Activated CD4-positive, alpha-beta T cell treated with anti-CD3 and anti-CD28 coated beads, Interleukin-2, amount 10 ng/mL, durations not matched to agents 24 days and 14 days (primary cell): ENCODE data around the gene PRL. TPM values are rescaled to one million over a fixed set of nuclear protein-coding genes. Genes with fewer than 3 reads are reported as not detected.

Experiments
- DNase-seq: peaks from one replicate; pipeline ENCODE4 v3.0.0; 2022
- H3K27ac Mint-ChIP-seq: one replicate; pipeline ENCODE4 v1.8.0; 2022; ENCODE audit warnings: mild to moderate bottlenecking, mixed read lengths
- H3K27me3 Mint-ChIP-seq: one replicate; pipeline ENCODE4 v1.8.0; 2022; ENCODE audit warnings: mixed read lengths
- H3K36me3 Mint-ChIP-seq: one replicate; pipeline ENCODE4 v1.8.0; 2022; ENCODE audit warnings: low read depth, mild to moderate bottlenecking, mixed read lengths
- H3K4me1 Mint-ChIP-seq: one replicate; pipeline ENCODE4 v1.8.0; 2021; ENCODE audit warnings: mixed read lengths
- H3K4me3 Mint-ChIP-seq: one replicate; pipeline ENCODE4 v1.8.0; 2022; ENCODE audit warnings: mild to moderate bottlenecking, moderate library complexity, mixed read lengths
- H3K9me3 Mint-ChIP-seq: one replicate; pipeline ENCODE4 v1.8.0; 2021; ENCODE audit warnings: mixed read lengths
- intact Hi-C: fragments of 100-400 bp; cut with micrococcal nuclease; formaldehyde crosslinking; loops from one replicate; pipeline ENCODE4 v1.15.1; 2023
- total RNA-seq: library from RNA; stranded (reverse); gene quantifications from 2 replicates; pipeline ENCODE4 v1.2.3, GENCODE V29; 2022

PRL gene
- total RNA-seq, 1 donor from 2014 or later = not detected

DNA sequence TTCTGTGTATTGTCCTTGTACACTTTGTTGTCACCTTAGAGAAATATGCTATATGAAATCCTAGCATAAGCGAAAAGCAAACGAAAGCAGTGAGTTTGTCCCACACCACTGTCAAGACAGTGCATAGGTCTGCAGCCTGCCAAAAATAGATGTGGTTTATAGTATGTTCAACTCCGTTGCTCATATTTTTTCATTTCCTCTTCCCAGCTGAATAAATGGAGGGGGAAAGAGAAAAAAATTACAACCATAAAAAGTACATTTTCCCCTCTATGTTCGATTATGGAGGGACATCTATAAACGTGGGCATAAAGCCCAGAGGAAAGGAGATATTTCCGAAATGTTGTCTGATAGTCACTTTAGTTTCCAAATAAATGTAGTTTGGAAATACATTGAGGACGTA lies 25.8 kb downstream of the PRL start:
- no peaks in the 10 kb centered on the region for H3K4me1 Mint-ChIP-seq
- H3K27me3 Mint-ChIP-seq = no peaks in the 10 kb centered on the region
- DNase-seq = no peak
- H3K4me3 Mint-ChIP-seq = no peak overlapping the region
- intact Hi-C loops = no loop called here
- H3K9me3 Mint-ChIP-seq = no peaks in the 10 kb centered on the region
- H3K27ac Mint-ChIP-seq = no peak overlapping the region
- no peaks in the 10 kb centered on the region for H3K36me3 Mint-ChIP-seq

DNA sequence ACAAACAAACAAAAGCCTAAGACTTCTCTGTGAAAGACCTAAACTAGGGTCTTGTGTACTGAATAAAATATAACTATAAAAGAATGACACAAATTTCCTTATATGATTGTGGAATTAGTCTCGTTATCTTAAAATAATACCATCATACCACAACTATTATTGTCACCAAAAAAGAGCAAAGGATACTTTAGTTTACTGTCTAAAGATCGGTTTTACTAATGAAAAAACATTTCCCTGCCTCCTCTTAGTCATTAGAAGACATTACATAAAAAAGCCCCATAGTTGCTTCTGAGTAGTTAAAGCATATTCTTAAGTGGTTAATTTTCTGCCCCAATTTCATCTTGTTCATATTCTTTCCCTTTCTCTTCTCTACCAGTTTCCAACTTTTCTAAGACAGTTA lies 33.1 kb downstream of the PRL start:
- Mint-ChIP-seq H3K27me3 (no peaks in the 10 kb centered on the region), H3K27ac (no peak overlapping the region), H3K36me3 (no peaks in the 10 kb centered on the region), H3K4me1 (no peaks in the 10 kb centered on the region), H3K9me3 (no peaks in the 10 kb centered on the region), H3K4me3 (no peak overlapping the region)
- DNase-seq = no peak
- intact Hi-C loops = no loop called here

GRCh38 chr6:22254886-22255285 lies 42.0 kb downstream of the PRL start:
- intact Hi-C loops = no loop called here
- Mint-ChIP-seq H3K4me3 (no peak overlapping the region), H3K27me3 (no peaks in the 10 kb centered on the region), H3K27ac (no peak overlapping the region), H3K9me3 (no peaks in the 10 kb centered on the region), H3K36me3 (no peaks in the 10 kb centered on the region), H3K4me1 (no peaks in the 10 kb centered on the region)
- DNase-seq = no peak

DNA sequence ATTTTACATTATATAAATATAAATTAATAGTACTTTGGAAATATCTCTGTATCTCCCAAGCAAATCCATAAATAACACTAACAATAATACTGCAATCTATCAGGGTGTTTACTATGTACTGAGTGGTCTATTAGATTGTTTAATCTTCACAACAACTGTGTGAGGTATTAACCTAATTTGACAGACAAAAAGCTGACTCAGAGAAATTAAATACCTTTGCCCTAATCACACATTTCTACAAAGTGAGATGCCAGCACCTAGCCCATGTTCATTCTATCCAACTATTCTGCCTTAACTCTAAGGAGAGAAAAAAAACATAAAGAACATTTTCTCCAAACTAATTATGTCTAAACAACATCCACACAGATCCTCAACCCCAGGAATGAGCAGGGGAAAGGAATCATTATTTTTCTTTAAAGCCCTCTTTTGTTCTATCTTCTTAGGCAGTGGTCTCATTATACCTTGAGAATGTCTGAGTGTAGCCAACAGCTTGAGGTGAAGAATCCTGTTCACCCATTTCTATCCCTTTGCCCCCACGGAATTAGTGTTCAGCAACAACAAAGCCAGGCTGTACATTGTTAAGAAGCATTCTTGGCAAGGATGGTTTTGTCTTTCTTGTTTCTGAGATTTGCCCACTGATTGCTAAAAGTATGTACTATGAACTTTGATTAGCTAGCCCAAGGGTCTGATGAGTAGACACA lies 42.7 kb downstream of the PRL start:
- H3K36me3 Mint-ChIP-seq = no peaks in the 10 kb centered on the region

GRCh38 chr6:22251348-22251747 lies 45.5 kb downstream of the PRL start:
- Mint-ChIP-seq H3K4me1 (no peaks in the 10 kb centered on the region), H3K9me3 (no peaks in the 10 kb centered on the region), H3K36me3 (no peaks in the 10 kb centered on the region), H3K4me3 (no peak overlapping the region), H3K27ac (no peak overlapping the region), H3K27me3 (no peaks in the 10 kb centered on the region)
- no peak for DNase-seq
- intact Hi-C loops = no loop called here

More for the DNA sequence above, 42.7 kb downstream of the PRL start:
- no peaks in the 10 kb centered on the region for H3K9me3 Mint-ChIP-seq
- intact Hi-C loops = no loop called here
- DNase-seq = no peak
- H3K27ac Mint-ChIP-seq = no peak overlapping the region
- no peak overlapping the region for H3K4me3 Mint-ChIP-seq
- no peaks in the 10 kb centered on the region for H3K4me1 Mint-ChIP-seq
- no peaks in the 10 kb centered on the region for H3K27me3 Mint-ChIP-seq

DNA sequence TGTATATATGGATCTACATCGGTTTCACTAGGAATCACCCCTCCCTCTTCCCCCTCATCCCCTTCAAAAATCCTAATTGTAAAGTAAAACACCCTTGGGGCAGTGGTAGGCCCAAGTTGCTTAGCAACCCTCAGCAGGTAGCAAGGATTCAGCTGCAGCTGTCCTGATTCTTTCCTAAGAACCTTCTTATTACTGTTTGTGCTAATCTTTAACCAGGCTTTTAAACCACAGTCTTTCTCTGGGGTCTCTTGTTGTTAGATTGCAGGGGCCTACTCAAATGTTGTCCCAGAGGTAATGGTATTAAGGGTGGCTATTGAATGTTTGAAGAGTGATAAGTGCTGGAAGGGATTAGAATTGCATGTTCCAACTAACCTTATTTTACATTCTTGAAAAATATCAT lies 46.4 kb downstream of the PRL start:
- Mint-ChIP-seq H3K4me1 (no peaks in the 10 kb centered on the region), H3K9me3 (no peaks in the 10 kb centered on the region), H3K27ac (no peak overlapping the region), H3K27me3 (no peaks in the 10 kb centered on the region), H3K4me3 (no peak overlapping the region), H3K36me3 (no peaks in the 10 kb centered on the region)
- intact Hi-C loops = no loop called here
- DNase-seq = no peak

- intact Hi-C loops = no loop called here
- no peak for DNase-seq
- Mint-ChIP-seq H3K36me3 (no peaks in the 10 kb centered on the region), H3K4me3 (no peak overlapping the region), H3K27me3 (no peaks in the 10 kb centered on the region), H3K4me1 (no peaks in the 10 kb centered on the region), H3K27ac (no peak overlapping the region), H3K9me3 (no peaks in the 10 kb centered on the region)
Measured at GRCh38 chr6:22249711-22250350, 47.0 kb downstream of the PRL start.

- intact Hi-C loops = no loop called here
- Mint-ChIP-seq H3K27me3 (no peaks in the 10 kb centered on the region), H3K9me3 (no peaks in the 10 kb centered on the region), H3K4me3 (no peak overlapping the region), H3K36me3 (no peaks in the 10 kb centered on the region), H3K4me1 (no peaks in the 10 kb centered on the region), H3K27ac (no peak overlapping the region)
- DNase-seq = no peak
Measured at GRCh38 chr6:22248513-22249308, 48.1 kb downstream of the PRL start.

GRCh38 chr6:22247916-22248482 lies 48.8 kb downstream of the PRL start:
- no peaks in the 10 kb centered on the region for H3K9me3 Mint-ChIP-seq
- H3K27ac Mint-ChIP-seq = no peak overlapping the region
- no peaks in the 10 kb centered on the region for H3K4me1 Mint-ChIP-seq
- H3K36me3 Mint-ChIP-seq = no peaks in the 10 kb centered on the region
- H3K4me3 Mint-ChIP-seq = no peak overlapping the region
- intact Hi-C loops = no loop called here
- H3K27me3 Mint-ChIP-seq = no peaks in the 10 kb centered on the region
- DNase-seq = no peak

DNA sequence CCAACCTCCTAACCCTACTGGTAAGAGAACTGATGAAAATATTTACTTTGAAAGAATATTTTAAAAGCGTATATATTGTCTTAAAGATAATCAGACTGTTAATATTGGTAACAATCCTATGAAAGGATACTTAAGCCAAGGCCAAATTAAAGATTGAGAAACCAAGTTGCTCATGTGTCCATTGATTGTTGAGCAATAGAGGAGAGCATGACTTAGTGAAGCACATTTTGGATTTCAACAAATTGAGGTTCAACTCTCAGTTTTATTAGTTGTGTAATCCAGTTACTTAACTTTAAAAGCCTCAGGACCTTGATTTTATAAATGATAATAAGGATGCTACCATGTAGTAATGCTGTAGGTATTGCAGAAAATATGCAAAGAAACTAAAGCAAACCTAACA lies 56.8 kb downstream of the PRL start:
- no peaks in the 10 kb centered on the region for H3K9me3 Mint-ChIP-seq
- H3K4me3 Mint-ChIP-seq = no peak overlapping the region
- no peak overlapping the region for H3K27ac Mint-ChIP-seq
- no peak for DNase-seq
- H3K4me1 Mint-ChIP-seq = no peaks in the 10 kb centered on the region
- H3K36me3 Mint-ChIP-seq = no peaks in the 10 kb centered on the region
- no peaks in the 10 kb centered on the region for H3K27me3 Mint-ChIP-seq
- intact Hi-C loops = no loop called here

- no peaks in the 10 kb centered on the region for H3K9me3 Mint-ChIP-seq
- no peak overlapping the region for H3K4me3 Mint-ChIP-seq
- H3K36me3 Mint-ChIP-seq = no peaks in the 10 kb centered on the region
- H3K4me1 Mint-ChIP-seq = no peaks in the 10 kb centered on the region
- DNase-seq = no peak
- no peaks in the 10 kb centered on the region for H3K27me3 Mint-ChIP-seq
- H3K27ac Mint-ChIP-seq = no peak overlapping the region
- intact Hi-C loops = no loop called here
Measured at GRCh38 chr6:22239261-22239921, 57.4 kb downstream of the PRL start.

- Mint-ChIP-seq H3K36me3 (no peaks in the 10 kb centered on the region), H3K27ac (no peak overlapping the region), H3K9me3 (no peaks in the 10 kb centered on the region), H3K4me1 (no peaks in the 10 kb centered on the region), H3K4me3 (no peak overlapping the region), H3K27me3 (no peaks in the 10 kb centered on the region)
- no peak for DNase-seq
- intact Hi-C loops = no loop called here
Measured at GRCh38 chr6:22238861-22239260, 58.0 kb downstream of the PRL start.

- no peaks in the 10 kb centered on the region for H3K36me3 Mint-ChIP-seq
- no peak overlapping the region for H3K27ac Mint-ChIP-seq
- no peak for DNase-seq
- no peaks in the 10 kb centered on the region for H3K9me3 Mint-ChIP-seq
- no peaks in the 10 kb centered on the region for H3K27me3 Mint-ChIP-seq
- intact Hi-C loops = no loop called here
- no peaks in the 10 kb centered on the region for H3K4me1 Mint-ChIP-seq
- H3K4me3 Mint-ChIP-seq = no peak overlapping the region
Measured at GRCh38 chr6:22237526-22237925, 59.3 kb downstream of the PRL start.
